Glomerular visceral epithelial cell (primary cell): ENCODE results near the gene SLC10A7.
"Not testable (repeated sequence)": the region's sequence is repeated elsewhere in the genome, so short reads cannot be mapped to it uniquely, and the experiment has no call there.

Experiments used
- DNase-seq: peaks from one replicate; pipeline ENCODE4 v3.0.0-alpha.2; 2016; ENCODE audit errors: extremely low spot score

Gene SLC10A7

DNA sequence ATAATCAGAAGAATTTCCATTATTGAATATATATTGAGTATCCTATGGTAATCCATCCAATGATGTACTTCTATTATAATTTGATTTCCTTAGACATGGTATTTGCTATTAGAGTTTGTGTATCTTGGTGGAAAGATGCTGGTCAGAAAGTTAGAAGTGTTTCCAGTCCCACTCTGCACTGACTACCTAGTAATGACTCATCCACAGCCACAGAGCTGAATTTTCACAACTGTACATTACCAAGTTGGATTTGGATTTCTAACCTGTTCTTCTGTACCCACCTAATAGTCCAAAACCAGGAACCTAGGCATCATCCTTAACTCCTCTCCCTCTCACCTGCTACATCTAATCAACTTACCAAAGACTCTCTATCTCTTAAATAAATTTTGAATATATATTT, 162.0 kb downstream of the SLC10A7 start:
- DNase-seq: no peak

DNA sequence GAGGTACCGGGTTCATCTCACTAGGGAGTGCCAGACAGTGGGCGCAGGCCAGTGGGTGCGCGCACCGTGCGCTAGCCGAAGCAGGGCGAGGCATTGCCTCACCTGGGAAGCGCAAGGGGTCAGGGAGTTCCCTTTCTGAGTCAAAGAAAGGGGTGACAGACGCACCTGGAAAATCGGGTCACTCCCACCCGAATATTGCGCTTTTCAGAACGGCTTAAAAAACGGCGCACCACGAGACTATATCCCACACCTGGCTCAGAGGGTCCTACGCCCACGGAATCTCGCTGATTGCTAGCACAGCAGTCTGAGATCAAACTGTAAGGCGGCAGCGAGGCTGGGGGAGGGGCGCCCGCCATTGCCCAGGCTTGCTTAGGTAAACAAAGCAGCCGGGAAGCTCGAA, 171.6 kb downstream of the SLC10A7 start:
- DNase-seq: not testable (repeated sequence)

- DNase-seq: no peak
Observed at GRCh38 chr4:146349306-146349705, 172.4 kb downstream of the SLC10A7 start.

GRCh38 chr4:146347822-146348221, 173.9 kb downstream of the SLC10A7 start:
- no peak for DNase-seq

DNA sequence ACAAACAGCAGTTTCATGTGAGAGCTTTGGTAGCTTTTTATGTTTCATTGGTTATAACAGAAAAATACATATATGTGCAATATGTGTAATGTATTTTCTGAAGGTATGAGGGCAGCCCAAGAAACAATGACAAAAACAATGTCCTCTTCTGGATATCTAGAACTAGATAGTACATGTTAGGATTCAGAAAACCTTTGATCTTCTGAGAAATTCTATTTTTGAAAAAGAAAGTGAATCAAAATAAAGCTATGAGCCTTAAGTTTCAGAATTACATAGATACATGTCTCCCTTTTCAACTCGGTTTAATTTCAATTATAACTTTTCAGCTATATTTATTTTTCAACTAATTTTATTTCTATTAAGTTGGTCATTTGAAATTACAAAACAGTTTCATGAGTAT, 175.5 kb downstream of the SLC10A7 start:
- no peak for DNase-seq

GRCh38 chr4:146343776-146344175, 178.0 kb downstream of the SLC10A7 start:
- no peak for DNase-seq

DNA sequence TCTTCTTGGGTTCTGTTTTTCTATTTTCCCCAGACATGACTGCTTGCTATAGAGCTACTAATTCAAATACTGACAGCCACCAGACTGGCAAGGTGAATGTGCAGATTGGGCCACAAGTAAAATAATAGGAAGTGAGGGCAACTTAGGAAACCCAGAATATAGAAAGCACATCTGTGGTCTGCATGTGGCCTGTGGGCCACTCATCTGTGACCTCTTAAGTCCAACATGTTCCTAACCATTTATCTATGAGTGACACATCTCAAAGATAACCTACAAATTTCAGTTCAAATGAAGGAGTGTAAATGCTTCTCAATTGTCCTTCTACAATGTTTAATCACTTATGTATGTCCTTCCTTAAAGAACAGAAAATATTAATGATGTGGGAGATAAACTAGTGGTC, 178.5 kb downstream of the SLC10A7 start:
- DNase-seq: peak; percentile 21

DNA sequence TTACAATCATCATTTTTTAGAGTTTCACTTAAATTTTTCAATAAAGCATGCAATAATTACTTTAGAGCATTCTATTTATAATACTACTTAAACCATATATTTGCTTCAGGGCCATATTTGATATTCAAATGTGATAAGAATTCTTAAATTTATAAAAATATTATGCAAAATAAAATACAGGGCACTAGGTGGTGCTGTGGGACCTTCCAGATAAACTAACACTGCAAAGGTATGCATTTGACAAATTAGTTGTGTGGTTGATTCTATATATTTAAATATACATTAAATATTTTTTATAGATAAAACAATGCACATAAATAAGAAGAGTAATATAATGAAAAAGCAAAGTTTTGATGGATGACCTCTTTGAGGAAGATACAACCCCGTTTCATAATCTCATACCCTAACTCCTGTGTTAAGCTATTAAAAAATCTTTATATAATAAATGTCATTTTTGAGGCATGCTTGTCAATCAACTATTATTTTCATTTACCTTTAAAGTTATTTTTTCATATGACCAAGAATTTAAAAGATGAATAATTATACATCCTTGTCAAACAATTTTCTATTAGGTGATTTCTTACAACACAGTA, 179.0 kb downstream of the SLC10A7 start:
- DNase-seq: peak; percentile 41

DNA sequence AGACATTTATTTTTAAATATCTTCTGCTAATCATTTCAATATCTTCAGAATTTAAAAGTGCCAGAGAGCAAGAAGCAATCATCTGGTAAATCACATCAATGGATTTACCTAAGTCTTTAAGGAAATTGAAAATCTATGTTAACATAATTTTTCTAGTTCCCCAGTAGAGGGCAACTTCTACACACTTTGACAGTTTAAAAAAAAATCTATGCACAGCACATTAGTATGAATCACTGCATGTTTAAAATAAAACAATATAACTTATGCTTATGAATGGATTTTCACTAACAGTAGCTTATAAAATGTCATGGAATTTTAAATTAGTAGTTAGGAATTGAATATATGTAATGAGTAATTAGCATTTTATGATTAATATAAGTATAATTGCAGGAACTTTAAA, 180.9 kb downstream of the SLC10A7 start:
- peak; percentile 25 for DNase-seq

GRCh38 chr4:146338512-146338911, 183.2 kb downstream of the SLC10A7 start:
- DNase-seq: no peak

- no peak for DNase-seq
Observed at GRCh38 chr4:146336410-146336807, 185.3 kb downstream of the SLC10A7 start.

- DNase-seq: no peak
Observed at GRCh38 chr4:146335763-146336409, 185.9 kb downstream of the SLC10A7 start.

- DNase-seq: no peak
Observed at GRCh38 chr4:146334862-146335449, 186.8 kb downstream of the SLC10A7 start.

- no peak for DNase-seq
Observed at GRCh38 chr4:146333895-146334262, 187.9 kb downstream of the SLC10A7 start.

DNA sequence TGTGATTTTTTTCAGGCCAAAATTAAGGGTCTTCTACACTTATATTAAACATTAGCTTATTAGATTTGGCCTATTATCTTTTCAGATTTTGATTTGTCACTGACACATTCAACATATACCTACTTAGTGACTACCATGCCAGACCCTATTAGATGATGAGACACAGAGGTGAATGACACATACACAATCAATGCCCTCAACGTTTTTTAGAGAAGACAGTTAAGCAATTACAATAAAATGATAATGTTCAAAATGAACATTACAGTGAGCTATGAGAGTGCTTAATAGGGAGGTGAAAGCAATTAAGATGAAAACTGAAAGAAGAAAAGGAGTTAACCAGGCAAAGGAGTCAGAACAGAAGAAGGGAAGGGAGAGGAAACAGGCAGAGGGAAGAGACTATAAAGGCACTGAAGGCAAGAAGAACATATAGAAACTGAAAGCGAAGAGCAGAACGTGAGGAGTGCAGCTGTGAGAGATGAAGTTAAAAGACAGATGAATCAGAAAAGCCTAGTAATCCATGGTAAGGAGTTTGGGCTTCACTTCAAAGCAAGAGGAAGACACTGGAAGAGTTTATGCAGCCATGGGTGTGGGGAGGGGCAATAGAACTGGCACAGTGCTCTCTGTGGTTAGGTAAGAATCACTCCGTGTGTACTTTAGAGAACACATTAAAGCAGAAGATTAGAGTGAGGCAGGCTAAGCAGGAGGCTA, 188.4 kb downstream of the SLC10A7 start:
- peak; percentile 82 for DNase-seq

DNA sequence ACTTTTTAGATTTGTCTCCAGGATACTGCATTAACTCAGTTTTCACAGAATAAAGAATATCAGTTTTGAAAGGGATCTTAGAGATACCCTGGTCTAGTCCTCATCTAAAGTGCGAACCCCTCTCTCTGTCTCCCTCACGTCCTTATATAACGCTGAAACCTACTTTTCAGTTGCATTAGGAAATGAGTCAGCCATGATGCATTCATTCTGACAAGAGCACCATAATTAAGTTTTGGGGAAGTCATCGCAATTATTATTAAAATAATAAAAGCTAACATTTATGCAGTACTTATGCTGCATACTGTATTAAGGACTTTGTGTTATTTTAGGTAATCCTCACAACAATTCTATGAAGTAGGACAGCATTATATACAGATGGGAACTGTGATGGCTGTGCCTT, 191.3 kb downstream of the SLC10A7 start:
- DNase-seq: no peak

- DNase-seq: peak; percentile 26
Observed at GRCh38 chr4:146329050-146329716, 192.6 kb downstream of the SLC10A7 start.

GRCh38 chr4:146327859-146328650, 193.7 kb downstream of the SLC10A7 start:
- no peak for DNase-seq

DNA sequence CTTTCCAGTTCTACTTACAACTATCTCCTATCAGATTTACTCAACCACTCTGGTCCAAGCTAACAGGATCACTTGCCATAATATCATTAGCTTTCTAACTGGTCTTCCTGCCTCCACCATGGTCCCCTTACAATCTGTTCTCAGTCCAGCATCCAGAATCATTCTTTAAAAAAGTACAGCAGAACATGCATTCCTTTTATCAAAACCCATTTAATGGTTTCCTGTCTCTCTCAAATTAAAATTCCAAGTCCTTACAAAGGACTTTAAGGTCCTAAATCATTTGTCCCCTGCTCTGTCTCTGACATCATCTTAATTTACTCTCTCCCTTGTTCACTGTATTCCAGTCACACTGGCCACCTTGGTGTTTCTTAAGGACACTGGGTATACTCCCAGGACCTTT, 202.8 kb downstream of the SLC10A7 start:
- DNase-seq: no peak

DNA sequence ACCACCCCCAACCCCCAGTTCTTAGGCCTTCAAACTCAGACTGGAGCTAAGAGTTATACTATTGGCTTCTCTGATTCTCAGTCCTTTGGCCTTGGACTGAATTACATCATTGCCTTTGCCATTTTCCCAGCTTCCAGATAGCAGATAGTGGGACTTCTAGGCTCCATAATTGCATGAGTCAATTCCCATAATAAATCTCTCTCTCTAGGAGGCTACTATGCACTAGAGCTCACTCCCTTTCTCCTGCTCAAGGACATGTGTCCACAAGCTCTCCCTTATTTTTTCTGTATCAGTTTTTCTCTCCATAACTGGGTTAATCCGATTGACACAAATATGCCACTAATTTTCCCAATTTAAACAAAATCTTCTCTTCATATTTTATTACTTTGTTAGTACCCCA, 204.0 kb downstream of the SLC10A7 start:
- no peak for DNase-seq

DNA sequence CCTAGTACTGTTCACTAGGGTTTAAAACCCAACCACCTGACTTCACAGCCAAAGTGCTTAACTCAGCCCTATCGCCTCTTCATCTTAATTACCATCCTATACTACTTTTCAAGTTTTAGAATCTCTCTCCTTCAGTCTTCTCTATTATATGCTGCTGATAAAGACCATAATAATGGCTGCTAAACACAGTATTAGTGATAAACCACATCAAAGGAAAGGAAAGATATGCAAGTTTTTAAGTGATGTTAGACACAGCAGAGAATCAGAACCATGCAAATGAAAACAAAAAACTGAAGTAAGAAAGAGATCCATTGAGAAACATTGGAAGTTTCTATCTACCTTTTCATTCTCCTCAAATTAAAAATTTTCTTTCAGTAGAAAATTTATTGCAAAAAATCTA, 206.6 kb downstream of the SLC10A7 start:
- DNase-seq: no peak
